NT2/D1 (cell line): ENCODE data around the gene UBE2L3.

Source experiments
- DNase-seq: peaks from one replicate; pipeline ENCODE4 v3.0.0-alpha.2; 2011; ENCODE audit warnings: low read depth, low spot score
- H3K27me3 ChIP-seq: 2 replicates; pipeline ENCODE4 v1.6.0; 2011; ENCODE audit warnings: mild to moderate bottlenecking; ENCODE audit not compliant: insufficient read length, insufficient read depth
- H3K36me3 ChIP-seq: 2 replicates; pipeline ENCODE4 v1.6.1; 2011; ENCODE audit warnings: mild to moderate bottlenecking, low read length, mixed read lengths; ENCODE audit not compliant: insufficient read depth, insufficient read length
- H3K4me1 ChIP-seq: 2 replicates; pipeline ENCODE4 v1.5.1; 2011; ENCODE audit not compliant: insufficient read depth, insufficient read length
- H3K4me3 ChIP-seq: 2 replicates; pipeline ENCODE4 v1.5.1; 2011; ENCODE audit warnings: low read depth; ENCODE audit not compliant: insufficient read length
- H3K9ac ChIP-seq: 2 replicates; pipeline ENCODE4 v1.6.0; 2011; ENCODE audit warnings: low read depth; ENCODE audit not compliant: insufficient read length
- H3K9me3 ChIP-seq: 2 replicates; pipeline ENCODE4 v1.5.1; 2011; ENCODE audit warnings: mild to moderate bottlenecking, low read length; ENCODE audit not compliant: insufficient read depth
- SUZ12 ChIP-seq: IDR thresholded peaks from 2 replicates; pipeline ENCODE4 v1.6.1; 2011; ENCODE audit not compliant: insufficient read length, insufficient read depth; ENCODE audit errors: extremely low read depth
- YY1 ChIP-seq: IDR thresholded peaks from 2 replicates; pipeline ENCODE4 v1.6.1; 2011; ENCODE audit not compliant: insufficient read length, insufficient read depth
- ZNF274 ChIP-seq: IDR thresholded peaks from 2 replicates; pipeline ENCODE4 v1.6.1; 2011; ENCODE audit warnings: mild to moderate bottlenecking, low read depth, low read length

Gene UBE2L3

DNA sequence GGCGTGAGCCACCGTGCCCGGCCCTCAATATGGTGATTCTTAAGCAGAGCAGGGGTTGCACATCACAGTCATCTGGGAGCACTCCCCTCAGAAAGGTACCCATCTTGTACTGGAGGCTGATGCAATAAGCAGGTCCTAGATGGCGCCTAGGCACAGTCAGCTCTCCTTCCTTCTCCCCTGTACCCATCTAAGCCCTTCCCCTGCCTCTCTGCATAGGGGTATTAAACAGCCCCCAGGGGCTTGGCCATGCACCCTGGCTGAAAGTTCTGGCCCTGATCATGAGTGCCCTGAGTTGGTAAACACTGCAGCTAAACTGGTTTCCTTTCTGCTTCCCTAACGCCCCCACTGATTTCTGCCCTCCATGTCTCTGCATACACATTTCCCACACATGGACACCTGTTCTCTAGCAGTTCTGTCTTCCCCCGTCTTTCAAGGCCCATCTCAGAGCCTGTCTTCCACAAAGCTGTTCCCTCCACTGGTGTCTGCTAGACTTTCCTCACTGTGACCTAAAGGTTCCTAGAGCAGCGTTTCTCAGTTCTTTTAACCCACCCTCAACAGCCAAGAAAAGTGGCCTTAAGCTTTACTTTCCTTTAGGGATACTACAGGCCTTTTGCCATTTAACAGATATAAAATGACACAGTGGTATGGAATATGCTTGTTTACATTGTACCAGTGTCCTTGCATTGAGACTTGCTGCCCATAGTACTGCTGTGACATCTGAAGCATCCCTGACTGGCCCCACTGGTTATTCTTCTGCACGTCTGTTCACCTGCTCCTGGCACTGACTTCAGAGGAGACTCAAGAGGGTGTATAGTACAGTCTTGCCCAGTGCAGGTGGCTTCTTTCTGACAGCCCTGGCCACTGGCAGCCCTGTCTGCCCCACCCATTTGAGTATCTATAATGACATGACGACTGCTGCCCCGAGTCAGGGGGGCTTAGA lies 15.6 kb downstream of the UBE2L3 start:
- TF ChIP-seq SUZ12 (no peak), ZNF274 (no peak), YY1 (no peak)
- Histone ChIP-seq H3K9ac (no peak overlapping the region), H3K27me3 (no peaks in the 10 kb centered on the region), H3K4me1 (peaks cover 3% of the 10 kb centered on the region), H3K9me3 (no peaks in the 10 kb centered on the region), H3K4me3 (no peak overlapping the region), H3K36me3 (peaks cover 28% of the 10 kb centered on the region)
- no peak for DNase-seq

DNA sequence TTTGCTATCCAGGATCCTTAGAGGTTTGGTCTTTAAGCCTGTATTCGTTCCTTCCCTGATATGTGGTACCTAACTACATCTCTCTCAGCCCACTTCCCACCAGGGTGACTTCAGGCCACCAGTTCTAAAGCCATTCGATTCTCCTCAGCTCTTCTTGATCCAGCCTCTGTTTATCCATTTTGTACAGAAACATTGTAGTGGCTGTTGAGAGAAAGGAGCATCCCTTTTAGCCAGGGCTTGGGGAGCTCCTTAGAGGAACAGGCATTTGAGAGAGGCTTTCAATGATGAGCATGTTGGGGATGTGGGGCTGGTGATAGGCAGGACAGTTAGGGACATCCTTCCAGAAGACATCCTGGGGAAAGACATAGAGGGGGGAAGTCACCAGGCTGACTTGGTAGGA lies 17.9 kb downstream of the UBE2L3 start:
- H3K27me3 ChIP-seq = no peaks in the 10 kb centered on the region
- H3K36me3 ChIP-seq = peaks cover 25% of the 10 kb centered on the region
- no peak overlapping the region for H3K9ac ChIP-seq
- H3K9me3 ChIP-seq = no peaks in the 10 kb centered on the region
- no peak overlapping the region for H3K4me3 ChIP-seq
- no peak for DNase-seq
- TF ChIP-seq SUZ12 = no peak
- no peaks in the 10 kb centered on the region for H3K4me1 ChIP-seq

DNA sequence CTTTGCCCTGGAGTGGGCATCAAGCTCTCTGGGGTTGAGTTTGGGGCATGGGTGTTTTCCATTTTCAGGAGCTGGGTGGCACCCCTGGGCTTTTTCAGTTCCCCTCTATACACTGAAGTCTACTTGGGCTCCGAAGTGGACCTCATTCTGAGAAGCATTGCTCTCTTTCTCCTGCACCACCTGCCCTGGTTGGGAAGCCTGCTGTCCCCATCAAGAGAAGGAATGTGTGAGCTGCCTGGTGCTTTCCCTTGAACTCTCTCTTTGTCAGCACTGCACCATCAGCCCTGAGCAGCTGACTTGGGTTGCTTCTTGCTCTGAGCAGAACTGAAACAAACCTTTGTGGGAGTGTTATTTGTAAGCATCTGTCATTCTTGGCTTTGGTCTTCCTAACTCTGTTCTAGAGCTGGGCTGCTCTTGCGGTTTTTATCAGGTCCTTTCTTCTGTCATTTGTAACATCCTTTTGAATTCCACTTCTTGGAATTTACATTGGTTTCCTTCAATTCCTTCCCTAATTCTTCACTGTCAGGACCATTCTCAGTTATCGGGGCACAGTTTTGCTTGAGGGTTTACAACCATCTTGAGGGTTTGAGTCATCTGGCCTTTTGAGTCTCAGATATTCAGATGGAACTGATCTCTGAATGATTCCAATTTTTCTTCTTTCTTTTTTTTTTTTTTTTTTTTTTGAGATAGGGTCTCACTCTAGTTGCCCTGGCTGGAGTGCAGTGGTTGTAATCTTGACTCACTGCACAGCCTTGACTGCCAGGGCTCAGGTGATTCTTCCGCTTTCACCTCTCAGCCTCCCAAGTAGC lies 20.5 kb downstream of the UBE2L3 start:
- peaks cover 41% of the 10 kb centered on the region for H3K36me3 ChIP-seq
- H3K4me3 ChIP-seq = no peak overlapping the region

DNA sequence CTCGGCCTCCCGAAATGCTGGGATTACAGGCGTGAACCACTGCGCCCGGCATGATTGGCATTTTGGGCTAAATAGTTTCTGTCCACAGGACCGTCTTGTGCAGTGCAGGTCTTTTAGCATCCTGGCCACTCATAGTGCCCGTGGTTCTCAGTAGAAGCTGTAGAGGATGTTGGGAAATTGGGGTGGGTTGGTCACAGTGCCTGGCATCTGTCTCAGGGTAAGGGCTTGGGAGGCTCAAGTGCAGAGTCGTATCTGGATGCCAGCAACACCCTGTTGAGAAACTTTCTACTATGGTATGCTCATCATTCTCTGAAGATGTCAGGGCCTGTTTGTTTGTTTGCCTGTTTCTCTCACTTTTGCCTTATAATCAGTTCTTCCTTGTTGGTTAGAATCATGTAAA lies 21.9 kb downstream of the UBE2L3 start:
- no peak for TF ChIP-seq SUZ12
- no peak for TF ChIP-seq ZNF274
- no peak for TF ChIP-seq YY1
- Histone ChIP-seq H3K4me1 (peaks cover 2% of the 10 kb centered on the region), H3K27me3 (no peaks in the 10 kb centered on the region), H3K9me3 (no peaks in the 10 kb centered on the region), H3K4me3 (no peak overlapping the region), H3K9ac (no peak overlapping the region), H3K36me3 (peaks cover 48% of the 10 kb centered on the region)
- DNase-seq = no peak

More for the DNA sequence above, 20.5 kb downstream of the UBE2L3 start:
- H3K4me1 ChIP-seq = peaks cover 2% of the 10 kb centered on the region
- no peak overlapping the region for H3K9ac ChIP-seq
- no peaks in the 10 kb centered on the region for H3K27me3 ChIP-seq
- no peaks in the 10 kb centered on the region for H3K9me3 ChIP-seq
- TF ChIP-seq SUZ12 (no peak), YY1 (no peak), ZNF274 (no peak)
- DNase-seq = no peak

DNA sequence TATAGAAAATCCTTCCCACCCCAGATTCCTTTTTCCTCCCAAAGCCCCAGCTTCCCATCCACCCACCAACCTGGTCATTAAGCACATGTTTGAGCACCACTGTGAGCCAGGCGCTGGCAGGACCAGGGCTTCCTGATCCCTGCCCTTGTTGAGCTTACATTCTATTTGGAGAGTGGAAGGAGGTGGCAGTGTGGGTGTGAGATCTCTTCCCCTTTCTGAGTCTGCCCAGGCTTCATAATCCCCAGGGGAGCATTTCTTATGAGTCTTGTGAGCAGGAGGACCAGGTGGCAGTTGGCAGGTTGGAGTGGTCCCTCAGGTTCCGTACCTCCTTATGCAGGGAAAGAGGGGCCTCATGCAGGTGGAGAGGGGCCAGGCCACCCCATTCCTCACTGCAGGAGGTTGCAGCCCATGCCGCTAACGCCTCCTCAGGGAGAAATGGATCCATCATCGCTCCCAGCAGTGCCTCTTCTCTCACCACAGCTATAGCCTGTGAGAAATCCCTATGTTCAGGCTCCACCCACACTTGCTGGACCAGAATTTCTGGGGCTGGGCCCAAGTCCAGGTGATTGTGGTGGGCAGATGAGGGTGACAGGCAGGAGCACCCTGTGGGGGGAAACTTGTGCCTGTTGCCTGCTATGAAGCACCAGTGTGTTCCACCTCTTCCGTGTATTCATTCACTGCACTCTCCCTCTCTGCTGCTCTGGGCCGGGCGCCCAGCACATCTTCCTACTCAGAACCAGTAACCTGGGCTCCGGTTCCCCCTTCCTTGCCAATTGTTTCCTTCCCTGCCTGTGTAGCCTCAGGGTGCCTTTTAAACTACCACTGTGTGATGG lies 23.5 kb downstream of the UBE2L3 start:
- peaks cover 59% of the 10 kb centered on the region for H3K36me3 ChIP-seq
- TF ChIP-seq SUZ12 = no peak
- no peak for TF ChIP-seq YY1
- no peak for TF ChIP-seq ZNF274
- H3K9ac ChIP-seq = no peak overlapping the region

DNA sequence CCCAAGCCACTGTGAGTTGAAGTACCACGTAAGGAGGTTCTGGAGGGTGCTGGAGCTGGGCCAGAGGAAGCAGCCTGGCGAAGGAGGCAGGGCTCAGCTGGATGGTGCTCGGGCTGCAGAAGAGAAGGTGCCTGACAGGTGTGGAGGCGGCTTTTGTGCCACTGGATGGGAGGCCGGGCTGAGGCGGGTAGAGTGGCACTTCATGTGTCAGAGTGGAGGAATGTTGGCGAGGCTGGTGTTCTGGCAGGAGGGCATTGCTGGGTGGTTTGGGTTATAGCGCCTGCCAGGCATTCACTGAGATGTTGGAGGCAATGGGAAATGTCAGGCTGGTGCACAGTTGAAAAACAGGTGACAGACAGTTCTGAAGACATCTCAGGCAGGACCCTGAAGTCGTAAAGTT lies 24.2 kb downstream of the UBE2L3 start:
- Histone ChIP-seq H3K27me3 (no peaks in the 10 kb centered on the region), H3K4me1 (peaks cover 2% of the 10 kb centered on the region), H3K36me3 (peaks cover 64% of the 10 kb centered on the region), H3K9me3 (no peaks in the 10 kb centered on the region), H3K4me3 (no peak overlapping the region), H3K9ac (no peak overlapping the region)
- TF ChIP-seq ZNF274 (no peak), SUZ12 (no peak)
- no peak for DNase-seq

More for the DNA sequence above, 23.5 kb downstream of the UBE2L3 start:
- peaks cover 2% of the 10 kb centered on the region for H3K4me1 ChIP-seq
- DNase-seq = no peak
- H3K27me3 ChIP-seq = no peaks in the 10 kb centered on the region
- H3K4me3 ChIP-seq = no peak overlapping the region
- no peaks in the 10 kb centered on the region for H3K9me3 ChIP-seq
